Thyroid gland (tissue), 4 donors: ENCODE data around the gene SLC23A2.

Experiments used
- CTCF ChIP-seq, 6 experiments: fragments of 200-600 bp in 3 of 6; fragments of 450-650 bp in 3 of 6; sonication (generic) in 3 of 6; IDR thresholded peaks; one replicate each; pipeline ENCODE4 v1.5.1; 2016 to 2019; ENCODE audit warnings: antibody characterized with exemption in 6 of 6, mild to moderate bottlenecking in 2 of 6, inconsistent platforms in 1 of 6, moderate library complexity in 1 of 6
- POLR2A ChIP-seq, 2 donors: fragments of 450-650 bp; IDR thresholded peaks; one replicate each; pipeline ENCODE4 v1.6.1; 2017; ENCODE audit warnings: antibody characterized with exemption in 2 of 2, mild to moderate bottlenecking in 2 of 2, moderate library complexity in 1 of 2

- TF ChIP-seq CTCF (IDR thresholded peaks at IDR 0.05) = no peak
- no peak for TF ChIP-seq POLR2A (IDR thresholded peaks at IDR 0.05)
Observed at GRCh38 chr20:4837760-4838159, 163.6 kb downstream of the SLC23A2 start.
